Astrocyte of the spinal cord (primary cell): Measurements from ENCODE around the gene IQCE.

Source experiments
- DNase-seq: peaks from one replicate; pipeline ENCODE4 v3.0.0; 2011; ENCODE audit warnings: low read depth, low spot score
- H3K4me3 ChIP-seq: 2 replicates; pipeline ENCODE4 v1.5.1; 2011; ENCODE audit warnings: low read depth, mild to moderate bottlenecking, low read length, moderate library complexity
- CTCF ChIP-seq: IDR thresholded peaks from 2 replicates; pipeline ENCODE4 v1.5.1; 2012; ENCODE audit warnings: low read depth, mild to moderate bottlenecking, low read length, inconsistent platforms
- in situ Hi-C: cut with HindIII; loops from 2 replicates; pipeline ENCODE4 v1.10.0; 2017; ENCODE audit warnings: low sequenced_read_pairs

IQCE gene

DNA sequence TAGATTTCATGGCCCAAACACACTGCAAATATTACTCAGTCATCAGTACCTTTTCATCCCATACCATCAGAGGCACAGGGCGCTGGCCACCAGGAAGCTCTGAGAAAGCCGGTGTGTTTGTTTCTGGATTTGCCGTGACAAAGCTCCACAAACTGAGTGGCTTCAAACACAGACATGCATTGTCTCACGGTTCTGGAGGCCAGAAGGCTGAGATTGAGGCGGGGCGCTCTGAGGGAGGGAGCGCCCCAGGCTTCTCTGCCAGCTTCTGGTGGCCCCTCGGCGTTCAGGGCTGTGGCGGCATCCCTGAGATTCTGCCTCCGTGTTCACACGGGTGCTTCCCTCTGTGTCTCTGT is 69.3 kb downstream of the IQCE start:
- in situ Hi-C loops = no loop called here

GRCh38 chr7:2628891-2629290 is 70.1 kb downstream of the IQCE start:
- in situ Hi-C loops = no loop called here
- H3K4me3 ChIP-seq = no peak overlapping the region
- no peak for TF ChIP-seq CTCF
- DNase-seq = no peak

More for the DNA sequence above, 69.3 kb downstream of the IQCE start:
- no peak for TF ChIP-seq CTCF
- no peak for DNase-seq
- no peak overlapping the region for H3K4me3 ChIP-seq

DNA sequence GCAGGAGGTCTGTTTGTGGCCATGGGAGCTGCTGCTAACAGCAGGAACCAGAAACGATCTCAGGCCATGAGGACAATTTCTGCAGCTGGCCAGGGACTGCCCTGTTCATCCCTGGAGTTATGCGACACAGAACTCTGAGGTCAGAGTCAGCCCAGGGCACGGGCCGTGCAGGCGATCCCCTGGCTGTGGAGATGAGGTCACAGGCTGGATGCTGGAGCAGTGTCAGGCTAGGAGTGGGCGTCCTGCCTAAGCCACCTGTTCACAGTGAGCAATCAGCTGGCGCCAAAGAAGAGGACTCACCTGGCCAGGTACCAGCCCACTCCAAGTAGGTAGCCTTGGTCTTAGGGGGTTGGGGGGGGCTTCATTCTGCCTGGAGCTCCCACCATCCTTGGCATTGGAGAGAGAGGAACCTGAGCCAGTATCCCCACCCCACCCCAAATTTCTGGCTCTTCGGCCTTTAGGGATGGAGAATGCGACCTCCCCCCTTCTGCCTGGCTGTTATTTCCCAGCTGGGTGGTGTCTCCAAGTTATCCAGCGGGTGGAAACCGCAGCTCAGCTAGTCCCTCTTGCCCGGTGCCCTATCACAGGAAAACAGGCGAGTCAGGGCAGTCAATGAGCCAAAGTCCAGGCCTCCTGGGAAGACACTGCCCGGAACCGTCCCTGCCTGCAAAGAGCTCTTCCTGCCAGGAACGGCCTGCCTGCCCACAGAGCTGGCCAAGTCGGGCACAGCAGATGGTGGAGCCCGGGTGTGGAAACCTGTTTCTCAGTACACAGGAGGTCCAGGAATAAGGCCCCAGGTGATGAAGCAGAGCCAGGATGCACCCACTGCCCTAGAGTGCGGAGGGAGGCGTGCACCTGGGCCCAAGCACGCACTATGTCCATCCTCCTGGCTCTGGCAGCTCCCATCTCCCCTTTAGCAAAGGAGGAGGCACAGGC is 71.2 kb downstream of the IQCE start:
- DNase-seq = no peak
- H3K4me3 ChIP-seq = no peak overlapping the region
- TF ChIP-seq CTCF = no peak
- in situ Hi-C loops = no loop called here

DNA sequence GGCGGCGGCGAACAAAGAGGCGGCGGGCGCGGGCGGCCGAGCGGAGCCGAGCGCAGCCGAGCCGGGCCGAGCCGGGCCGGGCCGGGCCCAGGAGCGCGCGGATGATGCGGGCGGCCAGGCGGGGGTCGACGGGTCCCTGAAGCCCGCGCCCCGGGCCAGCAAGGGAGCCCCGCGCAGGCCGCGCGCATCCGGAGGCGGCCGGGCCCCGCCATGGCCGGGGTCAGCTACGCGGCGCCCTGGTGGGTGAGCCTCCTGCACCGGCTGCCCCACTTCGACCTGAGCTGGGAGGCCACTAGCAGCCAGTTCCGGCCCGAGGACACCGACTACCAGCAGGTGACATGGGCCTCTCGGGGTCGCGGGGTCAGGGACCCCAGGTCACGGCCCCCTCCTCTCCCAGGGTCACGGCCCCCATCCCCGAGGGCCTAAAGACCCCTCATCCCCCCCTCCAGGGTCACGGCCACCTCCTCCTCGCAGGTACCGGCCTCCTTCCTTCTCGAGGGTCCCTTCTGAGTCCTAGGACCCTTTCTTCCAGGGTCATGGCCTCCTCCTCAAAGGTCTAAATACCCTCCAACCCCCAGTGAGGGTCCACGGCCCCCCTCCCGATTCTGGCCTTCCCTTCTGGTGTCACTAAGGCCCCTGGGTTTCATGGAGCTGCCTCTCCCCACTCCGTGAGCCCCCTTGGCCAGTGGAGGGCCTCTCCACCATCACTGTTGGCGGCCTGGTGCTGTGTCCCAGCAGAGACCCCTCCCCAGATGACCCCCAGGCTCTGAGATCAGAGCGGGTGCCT is 73.4 kb downstream of the IQCE start, which contains the start of gene TTYH3:
TSS of gene TTYH3 (plus strand) at position 41 of the 787 bp plus-strand sequence. CDS start at position 211, 170 bp downstream.
- DNase-seq = no peak
- peak within 1 kb of the TSS; percentile 91 for H3K4me3 ChIP-seq
- no peak for TF ChIP-seq CTCF
- in situ Hi-C loops = no loop called here

GRCh38 chr7:2632733-2633537 is 74.2 kb downstream of the IQCE start:
- DNase-seq = peak; percentile 85
- in situ Hi-C loops = no loop called here
- TF ChIP-seq CTCF = no peak
- H3K4me3 ChIP-seq = peak overlapping the region; percentile 91

DNA sequence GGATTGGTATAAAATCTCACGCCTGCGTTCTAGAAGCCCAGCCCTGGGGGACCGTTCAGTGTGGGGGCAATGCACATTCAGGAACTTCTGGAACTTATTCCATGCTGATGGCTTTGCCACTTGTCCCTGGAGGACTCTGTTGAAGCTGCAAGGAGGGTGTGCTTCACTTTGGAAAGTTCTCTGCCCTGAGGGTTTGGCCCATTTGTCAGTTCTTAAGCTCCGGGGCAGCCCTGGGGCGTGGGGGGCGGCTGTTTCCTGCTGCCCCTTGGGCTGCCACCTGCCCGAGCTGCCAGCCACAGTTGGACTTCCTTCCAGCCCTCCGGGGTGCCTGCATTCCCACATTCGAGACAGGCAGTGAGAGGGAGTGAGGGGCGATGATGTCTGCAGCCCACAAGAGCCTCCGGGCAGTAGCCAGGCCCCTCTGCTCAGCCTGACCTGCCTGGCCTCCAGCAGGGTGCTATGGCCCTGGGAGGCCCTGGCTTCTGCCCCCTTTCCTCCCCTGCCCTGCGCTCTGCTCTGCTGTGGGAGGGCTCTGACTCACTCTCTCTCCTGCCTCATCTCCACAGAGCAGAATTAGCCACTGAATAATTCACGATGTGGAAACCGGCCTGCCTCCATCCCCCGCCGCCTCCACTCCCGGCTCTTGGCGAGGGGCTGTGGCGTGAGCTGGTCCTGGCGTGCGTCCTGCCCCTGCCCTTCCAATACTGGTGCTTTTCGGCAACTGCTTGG is 74.9 kb downstream of the IQCE start:
- in situ Hi-C loops = no loop called here
- TF ChIP-seq CTCF = no peak
- peak overlapping the region; percentile 91 for H3K4me3 ChIP-seq
- peak; percentile 87 for DNase-seq
